Left hindlimb (tissue), 1 donor: Measurements from ENCODE around the gene NNMT.

Experiments
- DNase-seq: peaks from one replicate; pipeline ENCODE4 v3.0.0-alpha.2; 2018

NNMT gene

GRCh38 chr11:114285599-114285998 lies 10.6 kb upstream of the NNMT start:
- no peak for DNase-seq

GRCh38 chr11:114286229-114286628 lies 10.0 kb upstream of the NNMT start:
- no peak for DNase-seq

GRCh38 chr11:114287154-114287553 lies 9.0 kb upstream of the NNMT start:
- DNase-seq = no peak

- no peak for DNase-seq
Observed at GRCh38 chr11:114288136-114288535, 8.1 kb upstream of the NNMT start.

- DNase-seq = no peak
Observed at GRCh38 chr11:114289779-114290178, 6.4 kb upstream of the NNMT start.

- no peak for DNase-seq
Observed at GRCh38 chr11:114290503-114291235, 5.5 kb upstream of the NNMT start.

GRCh38 chr11:114291381-114291780 lies 4.8 kb upstream of the NNMT start:
- DNase-seq = no peak

- DNase-seq = no peak
Observed at GRCh38 chr11:114291842-114292680, 4.1 kb upstream of the NNMT start.

GRCh38 chr11:114293201-114293711 lies 2.9 kb upstream of the NNMT start:
- no peak for DNase-seq

GRCh38 chr11:114296605-114297372 lies 590 bp downstream of the NNMT start:
- DNase-seq = no peak

- no peak for DNase-seq
Observed at GRCh38 chr11:114297806-114298709, 1.9 kb downstream of the NNMT start.

- no peak for DNase-seq
Observed at GRCh38 chr11:114298710-114299109, 2.5 kb downstream of the NNMT start.

- no peak for DNase-seq
Observed at GRCh38 chr11:114301088-114301487, 4.9 kb downstream of the NNMT start.

- DNase-seq = no peak
Observed at GRCh38 chr11:114301927-114302326, 5.7 kb downstream of the NNMT start.

GRCh38 chr11:114302663-114303062 lies 6.5 kb downstream of the NNMT start:
- no peak for DNase-seq

- DNase-seq = no peak
Observed at GRCh38 chr11:114304065-114304464, 7.9 kb downstream of the NNMT start.

- DNase-seq = no peak
Observed at GRCh38 chr11:114304969-114305368, 8.8 kb downstream of the NNMT start.

GRCh38 chr11:114307524-114308203 lies 11.5 kb downstream of the NNMT start:
- DNase-seq = peak; percentile 74

GRCh38 chr11:114308689-114309089 lies 12.5 kb downstream of the NNMT start:
- no peak for DNase-seq

- DNase-seq = no peak
Observed at GRCh38 chr11:114309517-114309916, 13.3 kb downstream of the NNMT start.

GRCh38 chr11:114310095-114310494 lies 13.9 kb downstream of the NNMT start:
- DNase-seq = no peak

GRCh38 chr11:114311946-114312345 lies 15.7 kb downstream of the NNMT start:
- no peak for DNase-seq
